ENCODE results near the gene DUSP14.
A peak's percentile ranks its signal among the peaks of the same experiment; 100 is the strongest.
"Not testable (repeated sequence)": the region's sequence is repeated elsewhere in the genome, so short reads cannot be mapped to it uniquely, and the experiment has no call there.

The DUSP14 gene, protein sequence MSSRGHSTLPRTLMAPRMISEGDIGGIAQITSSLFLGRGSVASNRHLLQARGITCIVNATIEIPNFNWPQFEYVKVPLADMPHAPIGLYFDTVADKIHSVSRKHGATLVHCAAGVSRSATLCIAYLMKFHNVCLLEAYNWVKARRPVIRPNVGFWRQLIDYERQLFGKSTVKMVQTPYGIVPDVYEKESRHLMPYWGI

DNA sequence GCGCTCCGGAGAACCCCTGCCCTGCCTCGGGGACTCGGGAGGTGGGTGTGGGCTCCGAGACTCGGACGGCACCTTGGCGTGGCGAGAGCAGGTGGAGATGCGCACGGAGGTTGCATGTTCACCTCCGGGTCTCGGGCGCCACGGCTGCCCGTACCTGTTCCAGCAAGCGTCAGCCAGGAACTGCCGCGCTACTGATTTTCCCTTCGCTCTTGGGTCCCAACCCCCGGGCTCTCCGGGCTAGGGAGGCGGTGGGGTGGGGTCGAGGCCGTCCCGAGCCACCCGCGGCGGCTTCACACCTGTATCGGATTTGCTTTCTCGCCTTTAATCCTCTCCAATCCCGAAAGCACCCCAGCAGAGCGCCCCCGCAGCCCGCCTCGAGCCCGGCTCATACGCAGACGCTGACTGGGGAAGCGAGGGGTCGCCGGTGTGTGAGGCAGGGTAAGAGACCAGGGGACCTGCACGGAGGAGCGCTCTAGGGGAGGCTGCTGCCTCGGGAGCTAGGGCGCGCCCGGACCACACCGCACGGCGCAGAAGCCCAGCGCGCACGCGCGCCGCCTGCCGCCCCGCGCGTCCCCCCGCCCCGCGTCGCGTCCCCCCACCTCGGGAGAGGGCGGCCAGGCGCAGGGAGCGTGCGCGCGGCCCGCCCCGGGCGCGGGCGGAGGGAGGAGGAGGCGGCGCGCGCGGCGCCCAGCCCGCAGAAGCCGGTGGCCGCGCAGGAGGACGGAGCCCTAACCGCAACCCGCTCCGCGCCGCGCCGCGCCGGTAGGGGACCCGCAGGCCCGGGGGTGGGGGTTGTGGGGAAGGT is at the start of gene DUSP14:
TSS of gene DUSP14 (plus strand) at position 695 of the 805 bp plus-strand sequence. CDS start 22,382 bp downstream, outside the sequence.
- TF ChIP-seq, protein P1, sequence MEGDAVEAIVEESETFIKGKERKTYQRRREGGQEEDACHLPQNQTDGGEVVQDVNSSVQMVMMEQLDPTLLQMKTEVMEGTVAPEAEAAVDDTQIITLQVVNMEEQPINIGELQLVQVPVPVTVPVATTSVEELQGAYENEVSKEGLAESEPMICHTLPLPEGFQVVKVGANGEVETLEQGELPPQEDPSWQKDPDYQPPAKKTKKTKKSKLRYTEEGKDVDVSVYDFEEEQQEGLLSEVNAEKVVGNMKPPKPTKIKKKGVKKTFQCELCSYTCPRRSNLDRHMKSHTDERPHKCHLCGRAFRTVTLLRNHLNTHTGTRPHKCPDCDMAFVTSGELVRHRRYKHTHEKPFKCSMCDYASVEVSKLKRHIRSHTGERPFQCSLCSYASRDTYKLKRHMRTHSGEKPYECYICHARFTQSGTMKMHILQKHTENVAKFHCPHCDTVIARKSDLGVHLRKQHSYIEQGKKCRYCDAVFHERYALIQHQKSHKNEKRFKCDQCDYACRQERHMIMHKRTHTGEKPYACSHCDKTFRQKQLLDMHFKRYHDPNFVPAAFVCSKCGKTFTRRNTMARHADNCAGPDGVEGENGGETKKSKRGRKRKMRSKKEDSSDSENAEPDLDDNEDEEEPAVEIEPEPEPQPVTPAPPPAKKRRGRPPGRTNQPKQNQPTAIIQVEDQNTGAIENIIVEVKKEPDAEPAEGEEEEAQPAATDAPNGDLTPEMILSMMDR (conservative IDR thresholded peaks at IDR 0.05; ENCODE audit: low read depth, low read length) = no peak
- no peak for DNase-seq (ENCODE audit: low read depth)
- peak within 1 kb of the TSS; percentile 76 for H3K4me3 ChIP-seq (ENCODE audit: low read length)

DNA sequence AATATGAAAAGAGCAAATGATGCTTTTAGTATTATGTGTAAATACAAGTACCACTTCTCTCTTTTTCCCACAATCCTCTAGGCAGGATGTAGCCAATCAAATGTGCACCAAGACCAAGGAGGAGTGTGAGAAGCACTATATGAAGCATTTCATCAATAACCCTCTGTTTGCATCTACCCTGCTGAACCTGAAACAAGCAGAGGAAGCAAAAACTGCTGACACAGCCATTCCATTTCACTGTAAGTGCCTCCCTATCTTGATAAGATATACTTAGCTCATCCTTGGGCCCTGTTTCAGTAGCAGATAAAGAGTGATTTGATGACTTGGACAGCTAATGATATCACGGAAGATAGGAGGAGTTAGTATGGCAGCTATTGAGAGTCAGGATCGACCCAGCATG is 49.3 kb upstream of the DUSP14 start:
- no peak overlapping the region for H3K4me3 ChIP-seq (ENCODE audit: low read length)
- TF ChIP-seq, protein P1 (conservative IDR thresholded peaks at IDR 0.05; ENCODE audit: low read depth, low read length) = no peak
- DNase-seq (ENCODE audit: low read depth) = no peak

DNA sequence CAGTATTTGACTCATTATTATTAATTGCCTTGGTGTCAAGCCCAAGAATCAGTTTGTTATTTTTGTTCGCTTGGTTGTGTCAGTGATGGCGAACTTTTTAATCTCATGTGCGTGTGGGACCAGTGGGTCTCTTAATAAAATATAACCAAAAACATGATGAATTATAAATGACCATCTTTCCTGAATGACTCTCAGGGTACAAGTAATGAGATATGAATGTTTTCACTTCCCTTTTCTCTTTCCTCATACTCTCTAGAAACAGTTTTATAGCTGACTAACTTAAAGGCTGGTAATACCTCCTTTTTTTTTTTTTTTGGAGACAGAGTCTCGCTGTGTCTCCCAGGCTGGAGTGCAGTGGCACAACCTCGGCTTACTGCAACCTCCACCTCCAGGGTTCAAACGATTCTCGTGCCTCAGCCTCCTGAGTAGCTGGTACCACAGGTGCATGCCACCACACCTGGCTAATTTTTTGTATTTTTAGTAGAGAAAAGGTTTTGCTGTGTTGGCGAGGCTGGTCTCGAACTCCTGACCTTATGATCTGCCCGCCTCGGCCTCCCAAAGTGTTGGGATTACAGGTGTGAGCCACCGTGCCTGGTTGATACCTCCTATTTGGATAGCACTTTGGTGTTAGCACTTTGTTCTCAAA is 48.2 kb upstream of the DUSP14 start:
- not testable (repeated sequence) for H3K4me3 ChIP-seq (ENCODE audit: low read length); DNase-seq (ENCODE audit: low read depth)

DNA sequence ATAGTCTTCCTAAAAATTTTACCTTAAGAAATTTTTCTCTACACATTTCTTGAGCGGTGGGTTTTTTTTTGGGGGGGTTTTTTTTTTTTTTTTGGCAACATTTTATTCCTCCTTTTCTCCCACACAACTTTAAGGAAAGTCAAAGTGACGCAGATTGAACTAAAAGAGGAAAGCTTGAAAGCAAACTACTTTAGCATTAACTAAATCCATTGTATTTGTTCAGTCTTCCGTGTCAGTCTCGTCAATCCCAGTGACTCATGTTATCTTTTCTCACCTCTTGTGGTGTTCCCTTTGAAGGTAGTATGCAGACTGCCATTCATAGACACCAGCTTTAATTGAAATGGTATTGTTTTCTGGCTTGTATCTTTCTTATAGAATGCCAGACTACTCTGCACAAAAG is 43.7 kb upstream of the DUSP14 start:
- H3K4me3 ChIP-seq (ENCODE audit: low read length) = no peak overlapping the region
- TF ChIP-seq, protein P1 (conservative IDR thresholded peaks at IDR 0.05; ENCODE audit: low read depth, low read length) = no peak
- DNase-seq (ENCODE audit: low read depth) = peak; percentile 70

DNA sequence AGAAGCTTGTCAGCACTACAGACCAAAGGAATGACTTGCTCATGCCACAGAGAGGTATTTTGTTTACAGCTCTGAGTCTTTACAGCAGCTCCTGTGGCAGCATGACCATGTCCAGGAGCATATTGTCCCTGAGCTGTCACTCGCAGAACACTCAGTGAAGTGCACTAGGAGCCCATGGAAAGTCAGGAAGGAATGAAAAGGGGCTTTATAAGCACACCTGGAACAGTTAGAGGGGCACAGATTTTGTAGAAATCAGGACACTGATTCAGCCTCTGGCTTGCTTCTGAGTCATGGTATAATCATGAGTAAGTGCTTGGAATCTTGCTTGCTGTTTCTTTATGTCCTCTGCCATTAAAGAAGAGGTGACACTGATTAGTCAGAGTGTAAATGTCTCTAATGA is 42.0 kb upstream of the DUSP14 start:
- no peak overlapping the region for H3K4me3 ChIP-seq (ENCODE audit: low read length)
- TF ChIP-seq, protein P1 (conservative IDR thresholded peaks at IDR 0.05; ENCODE audit: low read depth, low read length) = no peak
- no peak for DNase-seq (ENCODE audit: low read depth)

DNA sequence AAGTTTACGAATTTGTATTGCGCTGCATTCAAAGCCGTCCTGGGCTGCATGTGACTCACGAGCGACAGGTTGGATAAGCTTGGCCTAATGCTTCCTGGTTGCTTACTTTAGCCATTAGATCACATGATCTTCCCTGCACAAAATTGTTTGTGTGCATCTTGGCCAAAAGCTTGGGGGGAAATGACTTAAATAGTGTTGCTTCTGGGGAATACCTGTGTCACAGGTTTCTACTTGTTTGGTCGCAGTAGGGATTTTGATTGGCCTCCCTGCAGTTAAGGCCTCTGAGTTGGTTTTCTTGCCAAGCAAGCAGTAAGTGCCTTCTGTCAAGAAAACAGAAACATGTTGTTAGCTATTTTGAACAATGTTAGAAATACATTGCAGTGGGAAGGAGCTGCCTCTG is 39.6 kb upstream of the DUSP14 start:
- no peak overlapping the region for H3K4me3 ChIP-seq (ENCODE audit: low read length)
- TF ChIP-seq, protein P1 (conservative IDR thresholded peaks at IDR 0.05; ENCODE audit: low read depth, low read length) = no peak
- DNase-seq (ENCODE audit: low read depth) = no peak

DNA sequence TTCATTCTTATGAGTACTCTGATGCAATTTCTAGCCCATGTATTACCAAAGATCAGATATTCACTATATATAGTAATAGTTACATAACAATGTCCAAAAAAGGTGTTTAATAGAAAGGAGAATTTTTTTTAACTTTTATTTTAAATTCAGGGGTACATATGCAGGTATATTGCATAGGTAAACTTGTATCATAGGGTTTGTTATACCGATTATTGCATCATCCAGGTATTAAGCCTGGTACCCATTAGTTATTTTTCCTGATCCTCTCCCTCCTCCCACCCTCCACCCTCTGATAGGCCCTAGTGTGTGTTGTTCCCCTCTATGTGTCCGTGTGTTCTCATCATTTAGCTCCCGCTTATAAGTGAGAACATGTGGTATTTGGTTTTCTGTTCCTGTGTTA is 31.9 kb upstream of the DUSP14 start:
- DNase-seq (ENCODE audit: low read depth); H3K4me3 ChIP-seq (ENCODE audit: low read length): not testable (repeated sequence)

DNA sequence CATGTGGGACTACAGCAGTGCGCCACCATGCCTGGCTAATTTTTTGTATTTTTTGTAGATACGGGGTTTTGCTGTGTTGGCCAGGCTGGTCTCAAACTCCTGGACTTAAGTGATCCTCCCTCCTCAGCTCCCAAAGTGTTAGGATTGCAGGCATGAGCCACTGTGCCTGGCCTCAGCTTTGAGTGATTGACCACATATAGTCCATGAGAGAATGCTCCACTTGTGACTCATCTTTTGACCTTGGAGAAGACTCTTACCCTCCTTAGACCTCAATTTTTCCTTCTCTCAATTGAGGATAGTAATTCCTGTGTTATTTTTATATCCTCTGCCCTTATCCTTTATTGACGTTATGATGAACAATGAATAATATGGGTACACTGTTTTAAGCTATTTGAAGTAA is 30.9 kb upstream of the DUSP14 start:
- no peak overlapping the region for H3K4me3 ChIP-seq (ENCODE audit: low read length)
- DNase-seq (ENCODE audit: low read depth) = no peak
- TF ChIP-seq, protein P1 (conservative IDR thresholded peaks at IDR 0.05; ENCODE audit: low read depth, low read length) = no peak
